OCI-LY7 (cell line): ENCODE data around the gene ENGASE. TPM values are rescaled to one million over a fixed set of nuclear protein-coding genes. Genes with fewer than 3 reads are reported as not detected.

Source experiments
- BruUV-seq: library from RNA; stranded (reverse); fragments of 400-500 nt; replicated peaks from 2 replicates; lab custom pipeline; 2021; lab: Mats Ljungman, UMichigan
- CTCF ChIA-PET: fragments of 300-600 bp; sonication (Branson Sonifier 250); formaldehyde crosslinking; loops from one replicate; lab custom pipeline; 2022; ENCODE audit warnings: antibody characterized with exemption; ENCODE audit not compliant: unreplicated experiment; lab: Charles Lee
- POLR2A ChIA-PET: fragments of 300-600 bp; sonication (Branson Sonifier 250); formaldehyde crosslinking; loops from one replicate; lab custom pipeline; 2022; ENCODE audit warnings: antibody characterized with exemption; lab: Charles Lee
- DNase-seq: peaks from one replicate; pipeline ENCODE4 v3.0.0-alpha.2; 2015; ENCODE audit warnings: low spot score
- H2AFZ ChIP-seq: fragments of 200-600 bp; sonication (generic), shearing (Covaris generic); 2 replicates; pipeline ENCODE4 v1.6.1; 2014; ENCODE audit warnings: mild to moderate bottlenecking, antibody characterized with exemption, low read length, moderate library complexity
- H3K27ac ChIP-seq: fragments of 200-600 bp; sonication (generic); 2 replicates; pipeline ENCODE4 v1.5.1; 2014; ENCODE audit warnings: mixed run types, low read depth, mild to moderate bottlenecking, moderate library complexity, low read length, inconsistent platforms; ENCODE audit not compliant: poor library complexity, severe bottlenecking
- H3K36me3 ChIP-seq: fragments of 200-600 bp; sonication (generic); 2 replicates; pipeline ENCODE4 v1.6.1; 2014; ENCODE audit warnings: mild to moderate bottlenecking, antibody characterized with exemption, low read length, moderate library complexity, mixed read lengths; ENCODE audit not compliant: insufficient read depth
- H3K4me1 ChIP-seq: fragments of 200-600 bp; sonication (generic); 2 replicates; pipeline ENCODE4 v1.5.1; 2014; ENCODE audit warnings: mild to moderate bottlenecking, low read length; ENCODE audit not compliant: insufficient read depth, poor library complexity, severe bottlenecking
- H3K4me2 ChIP-seq: fragments of 200-600 bp; sonication (generic); 2 replicates; pipeline ENCODE4 v1.6.1; 2014; ENCODE audit warnings: mild to moderate bottlenecking, low read length
- H3K4me3 ChIP-seq: fragments of 200-600 bp; sonication (generic); 2 replicates; pipeline ENCODE4 v1.5.1; 2014; ENCODE audit warnings: mild to moderate bottlenecking, low read depth, low read length; ENCODE audit not compliant: poor library complexity, severe bottlenecking
- H3K79me2 ChIP-seq: fragments of 200-600 bp; sonication (generic); 2 replicates; pipeline ENCODE4 v1.6.1; 2016; ENCODE audit warnings: low read depth, mild to moderate bottlenecking, low read length, moderate library complexity, mixed read lengths; ENCODE audit not compliant: insufficient read depth
- H3K9me2 ChIP-seq: fragments of 200-600 bp; sonication (generic); 2 replicates; pipeline ENCODE4 v1.6.1; 2016; ENCODE audit warnings: mild to moderate bottlenecking, low read length, mixed read lengths; ENCODE audit not compliant: insufficient read depth
- H3K9me3 ChIP-seq: fragments of 200-600 bp; sonication (generic); 2 replicates; pipeline ENCODE4 v1.6.1; 2014; ENCODE audit warnings: mild to moderate bottlenecking, mixed run types, low read length, mixed read lengths
- H4K20me1 ChIP-seq: fragments of 200-600 bp; sonication (generic); 2 replicates; pipeline ENCODE4 v1.6.1; 2014; ENCODE audit warnings: mild to moderate bottlenecking, antibody characterized with exemption, low read length, moderate library complexity, mixed read lengths; ENCODE audit not compliant: insufficient read depth
- EZH2phosphoT487 ChIP-seq: fragments of 200-600 bp; sonication (generic); IDR thresholded peaks from 2 replicates; pipeline ENCODE4 v1.6.1; 2018; ENCODE audit warnings: low read depth, borderline replicate concordance, mild to moderate bottlenecking, mixed run types, antibody characterized with exemption, low read length, moderate library complexity, mixed read lengths
- intact Hi-C: fragments of 100-400 bp; cut with micrococcal nuclease; formaldehyde crosslinking; loops from one replicate; pipeline ENCODE4 v1.10.0; 2022; ENCODE audit not compliant: unreplicated experiment
- total RNA-seq, 2 experiments: library from RNA; depleted of rRNA in 1 of 2; stranded (reverse); fragments of >200 nt in 1 of 2; shearing (Covaris generic) in 1 of 2; gene quantifications; 2 replicates each; pipeline ENCODE4 v1.2.3, GENCODE V29; 2014 to 2022
- TF ChIP-seq, protein P1 (sequence below): fragments of 200-600 bp; sonication (generic); conservative IDR thresholded peaks from 2 replicates; pipeline ENCODE4 v1.5.1; 2014; ENCODE audit warnings: mild to moderate bottlenecking, antibody characterized with exemption, low read length, moderate library complexity, mixed read lengths

ENGASE gene
- total RNA-seq, 2 experiments from 2014 or later = 8.4 to 35.1 TPM

DNA sequence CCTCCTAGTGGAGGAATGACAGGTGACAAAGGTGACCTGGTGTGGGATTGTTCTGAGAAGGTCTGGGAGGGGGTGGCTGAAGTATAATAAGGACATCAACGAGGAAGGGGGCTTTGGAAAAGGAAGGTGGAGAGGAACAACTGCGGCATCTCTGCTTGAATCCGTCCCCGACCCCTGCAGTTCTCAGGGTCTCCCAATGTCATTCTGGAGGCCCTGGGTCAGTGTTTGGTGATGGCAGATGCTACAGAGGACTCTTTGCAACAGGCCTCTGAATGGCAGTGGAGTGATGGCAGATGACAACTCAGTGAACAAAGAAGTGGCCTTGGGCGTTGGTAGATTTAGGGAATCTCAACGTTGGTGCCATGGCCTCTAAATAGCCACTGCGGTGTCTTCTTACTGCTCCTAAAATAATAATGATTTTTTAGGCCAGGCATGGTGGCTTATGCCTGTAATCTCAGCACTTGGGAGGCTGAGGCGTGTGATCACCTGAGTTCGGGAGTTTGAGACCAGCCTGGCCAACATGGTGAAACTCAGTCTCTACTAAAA is 1.3 kb downstream of the ENGASE start:
- CTCF ChIA-PET = no interaction called here
- TF ChIP-seq, protein P1, sequence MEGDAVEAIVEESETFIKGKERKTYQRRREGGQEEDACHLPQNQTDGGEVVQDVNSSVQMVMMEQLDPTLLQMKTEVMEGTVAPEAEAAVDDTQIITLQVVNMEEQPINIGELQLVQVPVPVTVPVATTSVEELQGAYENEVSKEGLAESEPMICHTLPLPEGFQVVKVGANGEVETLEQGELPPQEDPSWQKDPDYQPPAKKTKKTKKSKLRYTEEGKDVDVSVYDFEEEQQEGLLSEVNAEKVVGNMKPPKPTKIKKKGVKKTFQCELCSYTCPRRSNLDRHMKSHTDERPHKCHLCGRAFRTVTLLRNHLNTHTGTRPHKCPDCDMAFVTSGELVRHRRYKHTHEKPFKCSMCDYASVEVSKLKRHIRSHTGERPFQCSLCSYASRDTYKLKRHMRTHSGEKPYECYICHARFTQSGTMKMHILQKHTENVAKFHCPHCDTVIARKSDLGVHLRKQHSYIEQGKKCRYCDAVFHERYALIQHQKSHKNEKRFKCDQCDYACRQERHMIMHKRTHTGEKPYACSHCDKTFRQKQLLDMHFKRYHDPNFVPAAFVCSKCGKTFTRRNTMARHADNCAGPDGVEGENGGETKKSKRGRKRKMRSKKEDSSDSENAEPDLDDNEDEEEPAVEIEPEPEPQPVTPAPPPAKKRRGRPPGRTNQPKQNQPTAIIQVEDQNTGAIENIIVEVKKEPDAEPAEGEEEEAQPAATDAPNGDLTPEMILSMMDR = no peak
- TF ChIP-seq EZH2phosphoT487 = no peak
- Histone ChIP-seq H3K9me2 (no peaks in the 10 kb centered on the region), H3K4me3 (peak overlapping the region; percentile 70), H3K36me3 (no peaks in the 10 kb centered on the region), H2AFZ (no peak overlapping the region), H3K4me2 (peak overlapping the region; percentile 52), H3K27ac (no peak overlapping the region), H3K4me1 (peaks cover 5% of the 10 kb centered on the region), H4K20me1 (no peaks in the 10 kb centered on the region), H3K9me3 (no peaks in the 10 kb centered on the region), H3K79me2 (no peaks in the 10 kb centered on the region)
- POLR2A ChIA-PET = no interaction called here
- intact Hi-C loops = no loop called here
- DNase-seq = no peak
- no TSS peak for BruUV-seq

GRCh38 chr17:79077587-79077986 is 3.0 kb downstream of the ENGASE start:
- Histone ChIP-seq H2AFZ (no peak overlapping the region), H3K27ac (no peak overlapping the region), H3K9me2 (no peaks in the 10 kb centered on the region), H3K4me2 (no peak overlapping the region), H3K4me3 (no peak overlapping the region), H3K9me3 (no peaks in the 10 kb centered on the region), H4K20me1 (no peaks in the 10 kb centered on the region), H3K4me1 (peaks cover 5% of the 10 kb centered on the region), H3K36me3 (no peaks in the 10 kb centered on the region), H3K79me2 (no peaks in the 10 kb centered on the region)
- DNase-seq = no peak
- ChIA-PET POLR2A (no interaction called here), CTCF (no interaction called here)
- intact Hi-C loops = no loop called here
- no TSS peak for BruUV-seq
- TF ChIP-seq, protein P1 = no peak
- TF ChIP-seq EZH2phosphoT487 = no peak

DNA sequence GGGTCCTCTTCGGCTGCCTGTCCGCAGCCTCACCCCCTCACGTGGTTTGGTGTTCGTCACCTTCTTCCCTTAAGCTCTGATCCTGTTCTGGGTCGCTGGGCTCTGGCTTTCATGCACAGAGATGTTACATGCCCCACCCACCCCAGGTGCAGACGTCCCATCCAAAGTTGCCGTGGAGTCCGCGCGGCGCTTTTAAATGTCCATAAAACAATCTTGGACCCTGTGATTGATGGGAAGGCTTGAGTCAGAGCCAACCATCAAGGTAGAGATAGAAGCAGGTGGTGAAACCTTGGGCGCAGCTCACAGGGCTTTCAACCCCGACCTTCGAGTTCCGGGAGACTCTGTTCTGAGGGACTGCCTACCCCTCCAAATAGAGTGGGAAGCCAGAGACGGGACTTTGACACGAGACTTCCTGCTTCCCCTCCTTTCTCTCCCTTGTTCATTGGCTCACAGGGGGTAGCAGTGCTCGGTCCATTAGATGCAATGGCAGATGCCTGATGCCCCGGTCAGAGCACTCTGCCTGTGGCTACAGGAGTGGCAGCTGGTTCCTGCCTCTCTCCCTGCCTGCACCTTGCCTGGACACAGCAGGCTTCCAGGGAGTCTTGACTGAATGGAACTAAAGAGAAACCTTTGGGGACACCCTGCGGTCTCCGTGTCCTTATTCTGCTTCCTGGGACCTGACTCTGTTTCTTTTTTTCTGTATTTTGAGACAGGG is 4.0 kb downstream of the ENGASE start:
- H3K4me3 ChIP-seq = no peak overlapping the region
- no peaks in the 10 kb centered on the region for H3K9me2 ChIP-seq
- no peaks in the 10 kb centered on the region for H3K9me3 ChIP-seq
- H3K4me2 ChIP-seq = no peak overlapping the region
- TF ChIP-seq, protein P1 = no peak
- no peak for TF ChIP-seq EZH2phosphoT487
- no peaks in the 10 kb centered on the region for H3K79me2 ChIP-seq
- BruUV-seq = no TSS peak
- ChIA-PET CTCF (no interaction called here), POLR2A (interaction anchor here (0.6 kb wide), 2 partner anchors 16 to 404 kb away, joined by 3 to 4 read pairs; no protein-coding TSS in a partner anchor)
- intact Hi-C loops = no loop called here
- no peaks in the 10 kb centered on the region for H4K20me1 ChIP-seq
- DNase-seq = no peak
- no peaks in the 10 kb centered on the region for H3K36me3 ChIP-seq
- H2AFZ ChIP-seq = no peak overlapping the region
- no peak overlapping the region for H3K27ac ChIP-seq
- H3K4me1 ChIP-seq = peaks cover 5% of the 10 kb centered on the region
